NCI-H345 treated with DMSO at 0.1 percent for 48 hours (cell line): ENCODE results near the gene ARHGEF28.

Experiments
- DNase-seq: peaks from one replicate; lab custom pipeline; 2025; ENCODE audit not compliant: unreplicated experiment; lab: John Stamatoyannopoulos, UW

The ARHGEF28 gene

DNA sequence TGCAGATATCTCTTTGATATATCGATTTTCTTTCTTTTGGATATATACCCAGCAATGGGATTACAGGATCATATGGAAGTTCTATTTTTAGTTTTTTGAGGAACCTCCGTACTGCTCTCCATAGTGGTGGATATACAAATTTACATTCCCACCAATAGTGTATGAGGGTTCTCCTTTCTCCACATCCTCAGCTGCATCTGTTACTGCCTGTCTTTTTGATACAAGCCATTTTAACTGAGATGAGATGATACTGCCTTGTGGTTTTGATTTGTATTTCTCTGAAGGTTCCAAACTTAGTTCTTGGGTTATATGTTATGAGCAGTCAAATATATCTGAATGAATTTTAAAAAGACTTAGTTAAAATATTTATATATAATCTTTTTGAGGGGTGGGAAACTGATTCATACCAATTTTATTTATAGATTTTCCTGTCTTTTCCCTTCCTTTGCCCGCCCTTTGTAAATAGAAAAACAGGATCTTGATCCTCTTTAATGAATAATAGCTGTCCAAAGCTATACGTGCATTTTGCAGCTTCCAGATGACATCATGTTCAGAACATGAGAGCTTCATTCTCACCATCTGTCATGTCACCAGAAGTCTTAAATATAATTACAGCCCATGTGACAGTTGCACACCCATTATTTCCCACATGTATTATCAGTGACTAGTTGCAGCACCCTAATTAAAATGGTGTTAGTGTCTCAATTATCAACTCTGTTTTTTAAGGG lies 6.2 kb upstream of the ARHGEF28 start:
- DNase-seq, result no peak

DNA sequence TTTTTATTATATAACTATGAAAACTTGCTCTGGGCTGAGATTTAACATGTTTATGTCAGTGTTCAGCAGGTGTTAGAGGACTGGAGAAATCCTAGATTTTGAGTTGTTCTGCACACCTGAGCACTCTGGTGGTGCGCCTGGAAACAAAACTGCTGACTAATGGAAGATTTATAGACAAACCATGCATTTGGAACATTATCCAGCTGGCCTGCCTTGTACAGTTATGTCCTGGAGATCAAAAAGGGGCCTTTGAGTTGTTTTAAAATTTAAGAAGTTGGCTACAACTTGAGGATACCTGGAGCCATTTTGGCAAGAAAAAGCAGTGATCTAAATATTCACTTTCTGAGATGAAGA lies 5.7 kb upstream of the ARHGEF28 start:
- DNase-seq, result no peak

DNA sequence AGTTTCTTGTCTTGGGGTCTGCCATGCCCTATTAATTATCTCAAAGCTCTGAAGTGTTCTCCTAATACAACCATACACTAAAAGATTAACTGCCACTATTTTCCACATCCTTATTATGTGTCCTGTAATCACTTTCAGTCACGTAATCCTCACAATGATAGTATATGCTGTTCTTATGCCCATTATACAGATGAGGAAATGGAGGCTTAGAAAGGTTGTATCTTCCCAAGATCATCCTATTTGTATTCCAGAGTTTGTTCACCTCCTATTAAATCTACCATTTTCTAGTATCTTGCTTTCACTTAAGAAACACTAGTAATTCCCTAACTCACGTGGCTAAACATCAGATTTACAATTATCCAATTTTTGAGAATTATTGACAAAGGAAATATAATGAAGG lies 2.9 kb upstream of the ARHGEF28 start:
- DNase-seq, result no peak

DNA sequence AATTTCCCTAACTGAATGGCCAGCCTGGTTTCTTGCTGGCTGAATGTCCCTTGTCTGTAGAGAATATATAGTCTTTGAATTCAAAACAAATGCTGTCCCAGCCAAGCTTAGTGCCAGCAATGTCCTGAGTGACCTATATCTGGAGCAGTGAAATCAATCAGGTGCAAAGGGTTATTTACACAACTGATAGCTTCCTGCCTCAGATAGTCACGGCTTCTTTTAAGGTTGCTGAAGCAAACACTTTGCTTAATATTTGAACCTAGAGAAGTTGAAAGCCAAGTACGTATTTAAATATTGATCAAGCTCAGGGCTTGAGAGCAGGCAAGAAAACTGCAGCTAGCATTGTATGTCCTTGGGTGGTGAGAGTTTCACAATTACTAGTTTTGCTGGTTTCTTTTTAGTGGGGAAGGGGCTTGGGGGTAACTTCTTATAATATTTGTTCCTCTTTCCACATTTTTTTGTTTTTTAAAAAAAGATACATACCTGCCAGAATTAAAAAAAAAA lies 2.0 kb upstream of the ARHGEF28 start:
- no peak for DNase-seq

DNA sequence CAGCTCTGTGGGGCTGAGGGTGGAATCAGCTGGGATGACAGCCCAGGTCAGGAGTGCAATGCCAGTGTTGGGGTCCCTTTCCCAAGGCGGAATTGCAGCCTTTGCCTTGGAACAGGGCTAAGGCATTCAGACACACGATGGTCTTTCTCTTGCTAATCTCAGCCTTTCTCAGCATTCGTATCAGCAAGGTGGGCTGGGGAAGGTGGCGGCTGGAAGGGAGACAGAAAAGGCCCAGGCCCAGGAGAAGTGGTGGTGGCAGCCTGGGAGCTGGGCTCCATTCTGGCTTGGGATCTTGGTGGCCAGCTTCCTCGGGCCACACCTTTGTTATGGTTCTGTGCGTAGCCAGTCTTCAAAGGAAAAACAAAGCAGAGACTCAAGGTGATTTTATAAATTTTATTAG lies 1.1 kb upstream of the ARHGEF28 start:
- DNase-seq, result no peak

DNA sequence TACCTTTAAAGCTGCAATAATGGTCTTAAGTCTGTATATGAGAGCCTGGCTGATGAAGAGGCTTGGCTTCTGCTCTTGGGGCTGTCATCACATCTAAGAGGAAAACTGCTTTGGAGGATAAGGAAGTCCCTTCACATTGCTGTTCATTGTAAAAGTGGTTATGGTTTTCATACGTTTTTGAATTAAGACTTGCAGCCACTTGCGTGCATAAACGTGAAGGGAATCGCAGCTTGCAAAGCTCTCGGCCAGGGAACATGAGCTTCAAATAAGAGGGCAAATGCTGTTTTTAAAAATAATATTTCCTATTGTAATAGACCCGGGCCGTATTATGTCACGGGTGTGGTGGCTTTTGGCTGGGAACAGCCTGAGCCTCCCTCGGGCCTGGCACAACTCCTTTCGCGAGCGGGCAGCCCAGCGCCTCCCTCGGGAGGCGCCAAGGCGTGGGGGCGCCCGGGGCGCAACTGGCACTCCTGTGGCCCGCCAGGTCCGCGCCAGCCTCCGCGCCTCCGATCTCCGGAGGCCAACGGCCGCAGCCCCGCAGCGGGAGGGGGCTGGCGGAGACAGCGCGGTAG lies 538 bp upstream of the ARHGEF28 start:
- DNase-seq, result no peak

DNA sequence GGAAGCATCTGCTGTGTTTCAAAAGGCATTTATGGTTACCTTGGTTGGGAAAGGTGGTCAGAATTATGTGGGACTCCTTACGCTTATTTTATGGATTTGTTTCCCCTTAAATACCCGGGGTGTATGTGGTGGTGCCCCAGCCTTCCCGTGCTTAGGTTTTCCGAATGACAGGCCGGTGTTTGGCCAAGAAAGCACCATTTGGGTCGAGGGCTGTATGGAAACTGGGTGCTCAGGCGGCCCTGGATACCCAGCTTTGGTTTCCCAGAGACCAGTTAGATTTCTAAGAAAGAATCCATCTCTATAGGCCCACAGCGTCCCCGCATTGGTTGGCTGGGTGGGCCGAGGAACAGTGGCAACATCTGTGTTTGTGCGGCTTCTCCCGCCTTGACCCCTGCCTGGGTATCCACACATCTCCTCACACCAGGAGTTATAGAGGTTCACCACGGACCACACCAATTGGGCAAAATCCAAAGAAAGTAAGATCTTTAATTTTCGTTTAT lies 868 bp downstream of the ARHGEF28 start:
- no peak for DNase-seq

DNA sequence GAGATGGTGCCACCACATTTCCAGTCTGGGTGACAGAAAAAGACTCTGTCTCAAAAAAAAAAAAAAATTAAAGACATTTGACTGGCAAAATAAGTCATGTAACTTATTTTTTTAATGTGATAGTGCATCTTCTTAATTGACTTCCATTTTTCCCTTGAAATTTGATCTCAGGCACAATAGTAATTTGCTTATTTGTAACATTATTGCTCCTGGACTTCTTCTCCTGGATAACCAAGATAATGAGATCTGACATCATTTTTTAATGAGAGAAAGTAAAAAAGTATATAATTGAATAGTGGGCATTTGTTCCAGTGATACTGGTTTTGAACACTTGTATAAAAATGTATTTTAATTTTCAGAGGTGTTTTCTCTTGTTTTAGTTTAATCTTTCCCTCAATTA lies 3.5 kb downstream of the ARHGEF28 start:
- DNase-seq, result no peak

DNA sequence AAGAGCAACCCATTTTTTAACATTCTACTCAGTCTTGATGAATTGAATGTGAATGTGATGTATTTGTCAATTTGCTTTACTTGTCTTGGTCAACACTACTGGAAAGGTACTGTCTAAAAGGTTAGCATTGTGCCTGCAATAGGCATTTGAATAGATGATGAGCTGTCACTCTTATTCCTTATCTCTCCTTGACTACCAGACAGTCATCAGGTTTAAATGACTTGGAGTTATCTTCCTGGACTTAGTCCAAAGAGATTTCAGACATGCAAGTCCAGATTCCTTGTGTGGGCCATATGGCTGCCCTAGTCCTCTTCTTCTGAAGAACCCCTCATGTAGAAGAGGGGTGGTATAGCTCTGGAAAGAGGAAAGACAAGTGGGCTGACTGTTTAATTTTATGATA lies 4.8 kb downstream of the ARHGEF28 start:
- DNase-seq, result no peak

DNA sequence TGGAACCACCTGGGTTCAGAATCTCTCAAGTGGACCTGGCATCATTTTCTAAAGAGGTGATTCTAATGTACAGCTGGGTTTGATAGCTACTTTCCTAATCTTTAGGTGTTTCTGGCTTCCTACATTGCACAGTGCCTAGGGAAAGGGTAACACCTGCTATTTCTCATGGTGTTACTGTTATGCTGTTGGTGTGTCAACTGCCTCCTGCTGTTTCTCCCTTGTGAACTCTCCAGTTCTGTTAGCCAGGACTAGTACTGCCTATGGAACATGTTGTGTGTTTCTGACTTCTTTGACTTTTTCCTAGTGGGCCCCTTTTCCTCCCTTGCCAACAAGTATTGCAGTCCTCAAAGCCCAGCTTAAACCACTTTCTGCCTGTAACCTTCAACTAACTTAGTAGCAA lies 5.5 kb downstream of the ARHGEF28 start:
- no peak for DNase-seq

DNA sequence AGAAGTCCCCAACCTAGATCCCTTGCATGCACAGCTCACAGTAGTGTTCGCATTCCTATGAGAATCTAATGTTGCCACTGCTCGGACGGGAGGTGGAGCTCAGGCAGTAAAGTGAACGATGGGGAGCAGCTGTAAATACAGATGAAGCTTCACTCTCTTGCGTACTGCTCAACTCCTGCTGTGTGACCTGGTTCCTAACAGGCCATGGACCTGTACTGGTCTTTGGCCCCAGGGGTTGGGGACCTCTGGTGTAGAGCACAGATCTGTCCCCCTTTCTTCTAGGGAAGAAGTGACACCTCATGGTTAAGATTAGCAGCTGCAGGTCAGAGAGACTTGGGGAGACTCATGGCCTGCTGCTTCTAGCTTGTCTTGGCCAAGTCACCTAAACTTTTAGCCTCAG lies 7.1 kb downstream of the ARHGEF28 start:
- DNase-seq, result no peak

DNA sequence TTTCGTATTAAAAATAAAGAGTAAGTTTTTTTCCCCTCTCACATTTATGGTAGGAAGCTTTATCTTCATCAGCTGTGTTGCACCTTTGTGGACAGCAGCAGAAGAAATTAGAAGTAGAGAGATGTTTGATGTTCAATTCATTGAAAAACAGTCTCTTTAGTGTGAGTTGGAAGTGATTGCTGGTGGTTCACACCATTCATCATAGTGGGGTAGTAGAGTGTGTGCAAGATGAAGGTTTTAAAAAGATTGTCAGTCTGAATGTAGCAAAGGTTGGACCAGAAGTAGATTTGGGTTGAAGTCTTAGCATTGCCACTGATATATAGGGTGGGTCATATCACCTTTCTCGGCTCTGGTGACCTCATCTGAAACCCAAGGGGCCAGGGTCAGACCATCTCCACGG lies 10.4 kb downstream of the ARHGEF28 start:
- DNase-seq, result no peak

DNA sequence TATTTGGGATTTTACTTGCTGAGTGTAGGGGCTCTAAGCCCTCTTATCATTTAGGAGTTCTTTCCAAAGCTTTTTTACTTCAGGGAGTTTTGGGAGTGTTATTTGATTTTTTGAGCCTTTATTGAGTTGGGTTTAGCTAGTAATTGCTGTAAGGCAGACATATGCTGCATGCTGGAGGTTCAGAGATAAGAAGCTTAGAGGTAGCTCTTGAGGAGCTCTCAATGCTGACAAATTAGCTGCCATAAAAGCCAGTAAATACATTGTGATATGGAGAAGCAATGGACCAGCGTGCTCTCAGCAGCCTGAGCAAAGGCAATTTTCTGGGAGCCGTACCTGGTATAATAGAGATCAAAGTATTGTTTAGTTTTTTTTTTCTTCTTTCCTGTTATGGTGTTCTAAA lies 11.6 kb downstream of the ARHGEF28 start:
- no peak for DNase-seq

DNA sequence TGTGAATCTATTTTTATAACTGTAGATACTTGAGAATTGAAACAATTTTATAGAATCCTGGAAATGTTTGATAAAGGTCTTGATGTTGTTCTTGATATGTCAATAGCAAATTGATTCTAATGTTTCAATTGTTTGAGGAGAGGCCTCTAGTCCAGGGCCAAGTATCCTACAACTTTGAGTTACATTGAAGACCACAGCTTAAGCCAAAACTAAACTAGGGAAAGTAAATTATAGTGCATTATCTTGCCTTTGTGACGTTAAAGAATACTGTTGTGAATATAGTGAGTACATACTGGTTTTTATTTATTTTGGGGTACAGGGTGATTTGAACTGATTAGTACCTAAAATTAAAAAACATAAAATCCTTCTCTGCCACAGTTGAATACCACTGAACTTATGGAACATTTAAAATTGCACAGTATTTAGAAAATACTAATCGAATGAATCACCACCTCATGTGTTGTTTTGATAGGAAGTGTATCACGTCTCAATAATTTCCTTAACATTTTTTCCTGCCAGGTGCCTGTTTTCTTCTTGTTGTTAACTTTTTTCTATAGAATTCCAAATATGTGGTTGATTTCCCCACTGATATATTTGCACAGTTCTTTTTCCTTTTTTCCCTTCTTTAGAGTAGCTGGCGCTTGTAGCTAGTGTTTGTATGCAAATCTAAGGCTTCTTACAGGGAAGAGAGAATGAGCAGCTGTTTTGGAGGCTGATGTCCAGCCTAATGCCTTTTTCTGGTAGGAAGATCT lies 12.5 kb downstream of the ARHGEF28 start:
- DNase-seq, result no peak

DNA sequence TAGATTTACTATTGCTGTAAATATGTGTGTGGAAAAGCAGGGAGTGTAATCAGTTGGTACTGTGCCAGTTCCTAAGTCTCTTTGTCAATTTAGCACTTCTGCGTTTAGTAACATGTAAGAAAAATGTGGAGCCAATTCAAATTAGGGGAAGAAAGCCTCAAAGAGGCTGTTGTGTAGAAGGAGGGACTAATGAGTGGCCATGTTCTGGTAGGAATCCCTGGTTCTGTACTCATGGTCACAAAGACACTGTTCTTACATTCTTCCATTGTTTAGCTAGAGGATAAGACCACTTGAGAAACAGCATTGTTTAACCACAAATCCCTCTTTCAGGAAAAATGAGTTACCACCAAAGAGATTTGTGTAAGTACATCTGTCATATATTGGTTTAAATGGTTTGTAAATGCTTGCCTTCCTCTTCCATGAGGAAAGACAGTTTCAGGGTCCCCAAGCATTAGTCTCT lies 14.9 kb downstream of the ARHGEF28 start:
- no peak for DNase-seq

DNA sequence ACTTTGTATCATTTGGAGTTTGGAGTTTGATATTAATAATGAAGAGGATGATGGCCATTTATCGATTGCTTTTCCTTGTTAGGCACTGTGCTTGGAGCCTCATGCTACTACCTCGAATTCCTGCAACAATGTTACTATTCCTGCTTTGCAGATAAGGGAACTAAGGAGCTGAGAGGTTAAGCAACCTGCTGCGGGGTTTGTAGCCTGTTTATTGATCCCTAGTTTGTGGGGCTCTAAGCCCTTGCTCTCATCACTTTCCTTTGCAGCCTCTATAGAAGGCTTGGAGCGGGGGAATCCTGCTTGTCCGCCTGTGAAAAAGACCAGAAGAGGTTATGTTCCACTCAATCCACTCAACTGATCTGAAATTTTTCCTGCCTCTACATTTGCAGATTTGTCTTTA lies 15.8 kb downstream of the ARHGEF28 start:
- no peak for DNase-seq

DNA sequence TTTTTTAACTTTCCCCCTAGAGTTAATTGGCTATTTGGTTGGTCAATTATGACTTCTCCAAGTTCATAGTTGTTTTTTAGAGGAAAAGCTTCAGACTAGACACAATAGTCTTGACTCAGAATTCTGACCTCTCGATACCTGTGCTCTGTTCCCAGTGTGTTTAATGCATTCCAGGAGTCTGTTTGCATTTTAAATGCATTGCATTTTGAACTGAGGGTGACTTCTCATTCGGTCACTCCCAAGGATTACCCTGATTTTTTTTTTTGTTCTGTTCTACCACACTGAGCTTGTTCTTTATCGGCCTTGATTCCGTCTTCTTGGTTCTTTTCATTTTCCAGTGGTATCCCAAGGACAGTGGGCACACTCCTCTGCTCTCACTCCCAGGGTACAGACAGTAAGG lies 16.3 kb downstream of the ARHGEF28 start:
- DNase-seq, result no peak

DNA sequence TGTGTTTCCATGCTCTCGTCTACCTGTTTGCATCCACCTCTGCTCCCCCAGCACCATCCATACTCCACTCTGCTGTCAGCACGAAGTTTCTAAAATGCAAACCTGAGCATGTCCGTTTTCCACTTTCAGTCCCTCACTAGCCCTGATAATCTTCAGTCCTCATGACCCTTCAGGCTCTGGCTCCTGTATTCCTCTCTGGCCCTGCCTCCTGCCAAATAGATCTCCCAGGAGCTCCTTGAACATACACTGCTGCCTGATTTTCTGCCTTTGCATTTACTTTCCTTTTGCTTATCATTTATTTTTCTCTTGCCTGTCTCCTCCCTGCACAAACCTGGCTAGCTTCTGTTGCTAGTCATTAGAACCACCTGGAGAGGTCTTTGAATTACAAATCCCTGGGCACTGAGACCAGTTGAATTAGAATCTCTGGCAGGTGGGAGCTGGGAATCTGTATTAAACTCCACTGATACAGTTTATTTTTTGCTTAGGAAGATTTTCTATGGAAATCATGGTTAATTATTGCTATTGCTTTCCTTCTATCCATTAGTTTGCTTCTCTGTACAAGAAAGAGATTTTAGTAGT lies 18.5 kb downstream of the ARHGEF28 start:
- no peak for DNase-seq

DNA sequence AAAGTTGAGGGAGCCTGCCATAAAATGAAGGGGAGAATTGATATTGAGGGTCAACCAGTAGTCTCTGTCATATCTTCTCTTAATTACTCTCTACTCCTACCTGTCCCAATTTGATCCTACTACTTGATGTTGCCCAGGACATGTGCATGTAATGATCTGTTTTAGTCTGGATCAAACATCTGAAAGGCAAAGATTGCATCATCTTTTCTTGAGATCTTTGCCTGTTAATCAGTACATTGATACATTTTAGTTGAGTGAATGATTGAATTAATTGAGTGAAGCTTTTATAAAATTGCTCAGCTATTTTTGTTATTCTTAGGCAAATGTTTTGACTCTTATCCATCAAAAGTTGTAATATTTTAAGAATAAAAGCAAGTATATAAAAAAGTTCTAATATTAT lies 21.7 kb downstream of the ARHGEF28 start:
- DNase-seq, result no peak

DNA sequence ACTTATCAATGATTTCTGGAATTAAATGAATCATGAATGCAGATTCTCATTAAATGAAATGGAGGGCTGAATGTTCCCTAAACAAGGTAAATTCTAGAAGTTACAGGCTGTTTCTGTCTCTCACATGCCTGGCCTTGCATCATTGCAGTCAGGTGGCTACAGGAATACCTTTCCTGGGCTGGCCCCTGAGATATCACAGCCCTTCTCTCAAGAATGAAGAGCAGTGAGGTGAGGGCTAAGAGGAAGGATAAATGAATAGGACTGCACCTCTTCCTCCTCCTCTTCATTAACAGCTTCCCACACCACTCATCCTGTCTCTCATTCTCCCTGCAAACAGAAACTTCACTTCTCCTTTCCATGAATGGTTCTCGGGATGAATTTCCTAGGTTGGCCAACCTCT lies 22.5 kb downstream of the ARHGEF28 start:
- no peak for DNase-seq

DNA sequence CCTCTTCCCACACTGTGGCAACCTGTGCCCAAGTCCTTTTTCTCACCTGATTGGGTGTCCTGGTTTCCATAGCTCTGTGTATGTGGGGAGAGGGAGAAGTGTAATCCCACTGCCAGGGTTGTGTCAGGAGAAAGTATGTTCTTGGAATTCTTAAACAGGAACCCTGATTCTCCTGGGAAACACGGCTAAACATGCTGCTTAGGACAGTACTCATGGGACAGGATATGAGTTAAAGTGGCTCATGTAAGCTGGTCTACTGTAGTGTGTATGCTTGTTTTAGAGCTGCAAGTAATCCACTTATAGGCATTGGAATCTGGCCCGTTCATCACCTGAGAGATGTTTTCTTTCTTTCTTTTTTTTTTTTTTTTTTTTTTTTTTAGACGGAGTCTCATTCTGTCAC lies 23.9 kb downstream of the ARHGEF28 start:
- no peak for DNase-seq

DNA sequence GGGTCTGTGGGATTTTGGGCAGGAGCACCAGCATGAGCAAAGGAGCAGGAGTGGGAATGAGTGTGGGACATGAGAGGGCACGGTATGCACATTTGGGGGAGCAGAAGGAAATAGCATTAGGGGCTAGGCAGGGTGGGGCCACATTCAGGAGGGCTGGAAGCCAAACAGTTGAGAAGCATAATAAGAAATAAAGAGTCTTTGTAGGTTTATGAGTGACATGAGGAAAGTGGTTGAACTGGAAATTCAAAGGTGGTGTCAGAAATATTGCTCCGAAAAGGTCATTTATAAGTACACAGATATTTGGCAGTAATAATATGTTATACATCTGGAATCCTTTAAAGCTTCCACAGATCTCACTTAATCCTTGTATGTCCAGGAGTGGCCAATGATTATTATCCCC lies 26.4 kb downstream of the ARHGEF28 start:
- DNase-seq, result no peak
